ENCODE measurements around the gene SRP68. TPM values are rescaled to one million over a fixed set of nuclear protein-coding genes. Genes with fewer than 3 reads are reported as not detected.

The SRP68 gene
- polyA plus RNA-seq, 3 donors, result 27.4 to 47.1 (median 42.1) TPM

DNA sequence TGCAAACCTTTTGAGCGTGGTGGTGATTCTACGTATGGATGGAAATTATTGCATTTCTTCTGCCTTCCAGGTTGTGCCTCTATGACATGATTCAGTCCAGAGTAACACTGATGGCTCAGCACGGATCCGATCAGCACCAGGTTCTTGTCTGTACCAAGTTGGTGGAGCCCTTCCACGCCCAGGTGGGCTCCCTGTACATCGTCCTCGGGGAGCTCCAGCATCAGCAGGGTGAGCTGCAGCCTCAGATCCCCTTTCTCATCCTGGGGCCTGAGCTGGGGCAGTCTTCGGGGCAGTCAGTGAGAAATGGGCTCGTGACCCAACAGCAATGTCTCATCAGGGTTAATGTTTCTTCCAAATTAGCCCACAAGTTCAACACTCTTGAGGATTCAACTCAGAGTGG is 80.9 kb downstream of the SRP68 start:
- Histone ChIP-seq H3K4me3 (replicated peaks in 1 of 3; ENCODE audit: low read depth in 2 of 3, low read length in 3 of 3) (no peak overlapping the region), H3K4me2 (replicated peaks; ENCODE audit: extremely low read depth, low read length, poor library complexity, severe bottlenecking) (no peak overlapping the region), H3K4me1 (ENCODE audit: control insufficient read depth in 1 of 2, insufficient read depth in 2 of 2, low read length in 2 of 2) (peaks cover 9 to 11% of the 10 kb centered on the region in 2 donors), H3K9me3 (replicated peaks in 1 of 2; ENCODE audit: control insufficient read depth in 1 of 2, insufficient read depth in 1 of 2, low read length in 2 of 2) (no peaks in the 10 kb centered on the region), H3K27ac (ENCODE audit: low read depth in 1 of 2, low read length in 2 of 2) (no peak overlapping the region), H2AFZ (ENCODE audit: insufficient read depth, low read depth, low read length, poor library complexity, severe bottlenecking) (no peak overlapping the region), H3K27me3 (ENCODE audit: control insufficient read depth in 2 of 2, insufficient read depth in 2 of 2, low read length in 2 of 2) (no peaks in the 10 kb centered on the region), H3K36me3 (replicated peaks in 1 of 2; ENCODE audit: control insufficient read depth in 1 of 2, insufficient read depth in 2 of 2, low read length in 2 of 2) (peaks cover 19 to 45% of the 10 kb centered on the region in 2 donors), H3K79me2 (ENCODE audit: insufficient read depth, low read length) (no peaks in the 10 kb centered on the region), H4K20me1 (ENCODE audit: insufficient read depth, low read length) (no peaks in the 10 kb centered on the region), H3K9ac (ENCODE audit: insufficient read depth, low read length, poor library complexity, severe bottlenecking) (no peak overlapping the region)
- Mint-ChIP-seq H3K9me3 (peaks cover 0 to 1% (median 0%) of the 10 kb centered on the region in 7 donors), H3K36me3 (peaks cover 37 to 63% of the 10 kb centered on the region in 2 donors), H3K4me1 (peaks cover 12% of the 10 kb centered on the region), H3K4me3 (no peak overlapping the region), H3K27me3 (ENCODE audit: low read depth in 3 of 3) (peaks cover 0 to under 1% (median 0%) of the 10 kb centered on the region in 3 donors), H3K27ac (peak overlapping the region in 1 of 7 donors; percentile 46)
- TF ChIP-seq, protein P1, sequence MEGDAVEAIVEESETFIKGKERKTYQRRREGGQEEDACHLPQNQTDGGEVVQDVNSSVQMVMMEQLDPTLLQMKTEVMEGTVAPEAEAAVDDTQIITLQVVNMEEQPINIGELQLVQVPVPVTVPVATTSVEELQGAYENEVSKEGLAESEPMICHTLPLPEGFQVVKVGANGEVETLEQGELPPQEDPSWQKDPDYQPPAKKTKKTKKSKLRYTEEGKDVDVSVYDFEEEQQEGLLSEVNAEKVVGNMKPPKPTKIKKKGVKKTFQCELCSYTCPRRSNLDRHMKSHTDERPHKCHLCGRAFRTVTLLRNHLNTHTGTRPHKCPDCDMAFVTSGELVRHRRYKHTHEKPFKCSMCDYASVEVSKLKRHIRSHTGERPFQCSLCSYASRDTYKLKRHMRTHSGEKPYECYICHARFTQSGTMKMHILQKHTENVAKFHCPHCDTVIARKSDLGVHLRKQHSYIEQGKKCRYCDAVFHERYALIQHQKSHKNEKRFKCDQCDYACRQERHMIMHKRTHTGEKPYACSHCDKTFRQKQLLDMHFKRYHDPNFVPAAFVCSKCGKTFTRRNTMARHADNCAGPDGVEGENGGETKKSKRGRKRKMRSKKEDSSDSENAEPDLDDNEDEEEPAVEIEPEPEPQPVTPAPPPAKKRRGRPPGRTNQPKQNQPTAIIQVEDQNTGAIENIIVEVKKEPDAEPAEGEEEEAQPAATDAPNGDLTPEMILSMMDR (IDR thresholded peaks at IDR 0.05), result no peak
- intact Hi-C loops (cut with micrococcal nuclease), result no loop called here
- WGBS (ENCODE audit: insufficient coverage), result 97% methylated on average over 8 of the region's 9 CpGs
- no peak for DNase-seq

Small RNA genes lying within 50 kb of the gene (small RNA-seq; reads per million reads assigned to genes)
- gene MIR6868 (ENCODE audit: insufficient read length, low read depth), result not detected

Other genes with a start within 250 kb of the SRP68 start
- 100 to 1,000 TPM in 1 of 3 donors, 10 to 100 TPM in 2; 28.4 to 111 (median 53.3) TPM for gene UNC13D, start 228.1 kb downstream of the SRP68 start, polyA plus RNA-seq
- gene WBP2, start 217.2 kb downstream of the SRP68 start, polyA plus RNA-seq, result 10 to 100 TPM; 62.4 to 93.3 (median 67.9) TPM
- under 1 TPM in 1 of 3 donors, not detected in 2; 0.20 TPM for gene TRIM47, start 193.9 kb downstream of the SRP68 start, polyA plus RNA-seq
- 10 to 100 TPM in 1 of 3 donors, 1 to 10 TPM in 2; 5.6 to 10.4 (median 5.9) TPM for gene TRIM65, start 175.6 kb downstream of the SRP68 start, polyA plus RNA-seq
- gene MRPL38, start 167.6 kb downstream of the SRP68 start, polyA plus RNA-seq, result 10 to 100 TPM; 27.8 to 44.1 (median 36.0) TPM
- 1 to 10 TPM in 1 of 3 donors, under 1 TPM in 2; 0.32 to 4.4 (median 0.62) TPM for gene FBF1, start 131.5 kb downstream of the SRP68 start, polyA plus RNA-seq
- 10 to 100 TPM; 21.6 to 49.7 (median 49.2) TPM for gene ACOX1, start 93.4 kb downstream of the SRP68 start, polyA plus RNA-seq
- gene TEN1, start 93.3 kb downstream of the SRP68 start, polyA plus RNA-seq, result 10 to 100 TPM; 22.4 to 37.2 (median 31.3) TPM
- gene CDK3, start 71.7 kb downstream of the SRP68 start, polyA plus RNA-seq, result 10 to 100 TPM in 1 of 3 donors, not detected in 2; 25.5 TPM
- not detected for gene EVPL, start 45.2 kb downstream of the SRP68 start, polyA plus RNA-seq
- 1 to 10 TPM in 2 of 3 donors, under 1 TPM in 1; 0.22 to 4.8 (median 1.1) TPM for gene GALR2, start 2.3 kb upstream of the SRP68 start, polyA plus RNA-seq
- under 1 TPM in 1 of 3 donors, not detected in 2; 0.09 TPM for gene ZACN, start 6.7 kb upstream of the SRP68 start, polyA plus RNA-seq
- 10 to 100 TPM; 30.7 to 86.5 (median 42.4) TPM for gene EXOC7, start 31.3 kb upstream of the SRP68 start, polyA plus RNA-seq
- gene FOXJ1, start 68.7 kb upstream of the SRP68 start, polyA plus RNA-seq, result not detected
- under 1 TPM in 1 of 3 donors, not detected in 2; 0.03 TPM for gene RNF157, start 168.0 kb upstream of the SRP68 start, polyA plus RNA-seq
- 10 to 100 TPM in 1 of 3 donors, 1 to 10 TPM in 2; 1.4 to 88.6 (median 2.2) TPM for gene UBALD2, start 192.8 kb upstream of the SRP68 start, polyA plus RNA-seq
- 1 to 10 TPM in 1 of 3 donors, under 1 TPM in 1, not detected in 1; 0.04 to 1.9 TPM for gene QRICH2, start 235.8 kb upstream of the SRP68 start, polyA plus RNA-seq